Erythroblast (primary cell): ENCODE measurements around the gene SLC35F1.
"Not testable (repeated sequence)": the region's sequence is repeated elsewhere in the genome, so short reads cannot be mapped to it uniquely, and the experiment has no call there.

Experiments used
- DNase-seq, 2 experiments: peaks; one replicate each; lab custom pipeline; 2025; lab: John Stamatoyannopoulos, UW
- GATA1 ChIP-seq: IDR thresholded peaks from 2 replicates; pipeline ENCODE4 v1.6.1; 2011; ENCODE audit warnings: low read depth, mild to moderate bottlenecking, control low read depth, low read length, moderate library complexity
- POLR2A ChIP-seq: IDR thresholded peaks from 2 replicates; pipeline ENCODE4 v1.6.1; 2011; ENCODE audit warnings: mild to moderate bottlenecking, low read length

Gene SLC35F1

GRCh38 chr6:117906958-117907600 lies at the start of gene SLC35F1:
TSS of gene SLC35F1 (plus strand) at chr6:117907264.
- peak; percentile 29 to 36 for DNase-seq
- TF ChIP-seq GATA1 (no peak), POLR2A (no peak)

- DNase-seq: not testable (repeated sequence)
These were observed 48.5 kb upstream of the SLC35F1 start for GRCh38 chr6:117858601-117859000.

DNA sequence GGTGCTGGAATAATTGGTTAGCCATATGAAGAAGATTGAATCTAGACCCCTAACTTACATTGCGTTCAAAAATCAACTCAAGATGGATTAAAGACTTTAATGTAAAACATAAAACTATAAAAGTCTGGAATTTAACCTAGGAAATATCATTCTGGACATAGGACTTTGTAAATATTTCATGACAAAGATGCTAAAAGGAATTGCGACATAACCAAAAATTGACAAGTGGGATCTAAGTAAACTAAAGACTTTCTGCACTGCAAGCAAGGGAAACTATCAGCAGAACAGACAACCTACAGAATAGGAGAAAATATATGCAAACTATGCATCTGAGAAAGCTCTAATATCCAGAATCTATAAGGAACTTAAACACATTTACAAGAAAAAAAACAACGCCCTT lies 45.5 kb upstream of the SLC35F1 start:
- DNase-seq: no peak
- no peak for TF ChIP-seq POLR2A
- TF ChIP-seq GATA1: no peak

GRCh38 chr6:117866561-117866960 lies 40.5 kb upstream of the SLC35F1 start:
- TF ChIP-seq GATA1 (no peak), POLR2A (no peak)
- DNase-seq: no peak

DNA sequence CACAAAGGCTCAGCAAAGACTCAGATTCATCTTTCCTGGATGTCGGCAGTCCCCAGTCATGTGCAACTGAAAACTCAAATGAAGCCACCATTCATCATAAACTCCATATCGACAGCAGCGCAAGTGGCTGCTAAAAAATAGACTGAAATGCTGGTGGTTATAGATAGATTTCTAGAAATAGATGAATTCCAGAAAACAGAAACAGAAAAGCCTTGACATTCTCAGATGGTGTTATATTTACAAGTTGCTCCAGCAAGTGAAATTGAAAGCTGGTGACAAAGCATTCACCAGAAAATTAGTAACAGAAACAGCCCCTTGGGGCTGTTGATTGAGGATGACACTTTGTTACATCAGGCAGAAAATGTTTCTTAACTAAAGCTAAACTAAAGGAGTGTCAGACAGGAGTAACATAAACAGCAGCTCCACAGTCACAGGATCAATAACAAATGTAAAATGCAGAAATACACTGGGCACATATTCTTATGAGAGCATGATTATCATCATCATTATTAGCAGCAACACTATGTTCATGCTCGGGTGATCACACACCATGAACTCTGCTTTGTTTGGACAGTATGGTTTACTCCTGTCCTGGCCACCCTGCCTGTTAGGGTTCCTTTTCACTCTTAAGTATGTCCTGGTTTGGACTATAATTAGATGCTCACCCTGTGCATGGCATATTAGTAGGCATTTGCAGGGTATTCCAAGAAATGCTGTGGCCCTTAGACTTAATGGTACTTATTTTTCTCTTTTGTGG lies 36.4 kb upstream of the SLC35F1 start:
- no peak for TF ChIP-seq GATA1
- TF ChIP-seq POLR2A: no peak
- no peak for DNase-seq

GRCh38 chr6:117880824-117881223 lies 26.2 kb upstream of the SLC35F1 start:
- DNase-seq: no peak
- TF ChIP-seq GATA1: no peak
- TF ChIP-seq POLR2A: no peak

- TF ChIP-seq POLR2A (no peak), GATA1 (no peak)
- no peak for DNase-seq
These were observed 16.9 kb upstream of the SLC35F1 start for GRCh38 chr6:117890172-117890571.

DNA sequence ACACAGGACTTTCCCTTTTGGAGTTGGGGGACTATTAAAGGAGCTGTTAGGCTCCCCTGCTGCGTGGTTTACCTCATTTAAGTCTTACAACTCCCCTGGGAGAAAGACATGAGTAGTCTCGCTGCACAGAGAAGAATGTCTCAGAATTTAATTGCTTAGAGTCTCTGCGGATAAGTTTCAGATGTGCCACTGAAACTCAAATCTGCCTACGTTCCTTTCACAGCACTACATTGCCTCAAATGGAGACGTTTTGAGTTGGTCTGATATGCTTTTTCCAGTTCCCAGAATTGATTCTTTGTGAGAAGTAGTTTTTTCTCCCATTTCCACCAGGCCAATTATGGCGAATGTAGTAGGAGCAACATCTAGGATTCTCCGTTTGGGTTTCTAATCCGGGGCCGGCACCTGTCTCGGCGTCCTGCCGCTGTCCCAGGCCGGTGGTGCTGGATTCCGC lies 532 bp upstream of the SLC35F1 start:
- TF ChIP-seq POLR2A (no peak), GATA1 (no peak)
- DNase-seq: no peak

DNA sequence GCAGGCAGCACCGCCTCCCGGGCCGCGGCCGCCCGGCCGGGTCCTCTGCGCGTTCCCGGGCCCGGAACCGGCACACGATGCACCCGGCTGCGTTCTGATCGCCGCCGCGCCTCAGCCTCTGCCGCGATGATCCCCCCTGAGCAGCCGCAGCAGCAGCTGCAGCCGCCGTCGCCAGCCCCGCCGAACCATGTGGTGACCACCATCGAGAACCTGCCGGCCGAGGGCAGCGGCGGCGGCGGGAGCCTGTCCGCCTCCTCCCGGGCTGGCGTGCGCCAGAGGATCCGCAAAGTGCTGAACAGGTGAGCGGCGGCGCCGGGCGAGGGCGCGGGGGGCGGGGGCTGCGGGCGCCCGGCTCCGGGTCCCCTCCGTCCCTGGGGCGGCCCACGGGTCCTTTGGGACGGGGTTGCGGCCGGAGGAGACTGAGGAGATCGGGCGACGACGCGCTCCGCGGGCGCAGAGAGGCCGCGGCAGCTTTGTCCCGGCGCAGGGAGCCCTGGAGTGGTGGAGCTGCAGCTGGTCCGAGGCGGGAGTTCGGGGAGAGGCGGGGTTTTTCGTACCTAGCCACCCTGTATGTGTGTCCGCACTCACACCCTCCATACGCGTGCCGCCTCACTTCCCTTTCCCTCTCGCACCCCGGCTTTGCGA lies 659 bp downstream of the SLC35F1 start:
- TF ChIP-seq POLR2A: no peak
- no peak for TF ChIP-seq GATA1
- DNase-seq: no peak

DNA sequence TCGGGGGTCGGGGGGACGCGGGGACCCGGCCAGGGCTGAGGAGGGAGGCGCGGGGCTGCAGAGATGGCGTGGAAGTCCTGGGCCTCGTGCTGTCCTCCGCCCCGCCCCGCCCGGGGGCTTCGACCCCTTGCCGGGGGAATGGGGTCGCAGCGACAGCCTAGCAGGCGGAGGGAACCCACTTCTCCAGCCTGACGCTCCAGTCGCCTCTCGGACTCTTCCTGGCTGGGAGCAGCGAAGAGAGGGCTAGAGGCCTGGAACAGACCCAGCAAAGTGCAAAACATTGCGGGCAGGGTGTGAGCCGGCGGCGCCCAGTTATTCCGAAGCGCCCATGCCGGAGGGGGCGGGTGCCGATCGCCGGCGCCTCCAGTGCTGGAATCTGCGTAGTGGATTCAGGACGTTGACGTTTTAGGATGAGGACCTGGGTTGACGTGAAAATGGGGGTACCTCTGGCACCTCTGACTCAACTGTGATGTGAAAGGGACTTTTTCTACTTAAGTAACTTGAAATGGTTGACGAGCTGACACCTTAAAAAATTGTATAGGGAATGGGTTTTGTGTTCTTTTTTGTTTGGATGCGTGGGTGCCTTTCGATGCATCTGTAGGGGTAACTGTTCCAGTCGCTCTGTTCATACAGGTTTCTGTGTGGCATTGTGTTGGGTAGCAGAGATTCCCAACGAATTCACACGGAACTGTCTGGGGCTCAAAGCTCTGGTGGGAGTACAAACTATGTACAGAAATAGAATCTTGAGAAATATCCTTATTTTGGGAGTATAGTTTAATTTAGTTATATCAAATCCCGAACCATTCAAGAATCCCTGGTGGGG lies 1.4 kb downstream of the SLC35F1 start:
- DNase-seq: no peak
- TF ChIP-seq GATA1: no peak

- TF ChIP-seq GATA1 (no peak), POLR2A (no peak)
- DNase-seq: no peak
These were observed 2.6 kb downstream of the SLC35F1 start for GRCh38 chr6:117909638-117910037.

DNA sequence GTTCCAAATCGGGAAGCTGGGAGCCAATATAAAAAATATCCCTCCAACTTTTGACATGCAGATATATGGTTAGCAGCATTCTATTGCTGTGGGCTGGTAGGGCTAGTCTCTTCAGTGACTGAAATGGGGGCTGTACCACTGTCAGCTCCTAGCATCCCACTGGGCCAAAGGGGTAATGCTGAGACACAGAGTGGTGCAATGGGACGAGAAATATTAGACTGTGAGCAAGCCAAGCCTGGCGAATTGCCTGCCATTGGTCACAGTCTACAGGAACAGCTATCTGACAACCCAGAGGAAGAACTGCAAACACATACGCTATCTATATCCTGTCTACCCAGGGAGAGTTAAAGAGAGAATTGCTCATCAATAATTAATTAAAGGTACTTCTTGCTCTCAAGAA lies 3.5 kb downstream of the SLC35F1 start:
- DNase-seq: no peak
- no peak for TF ChIP-seq POLR2A
- no peak for TF ChIP-seq GATA1

GRCh38 chr6:117911150-117911549 lies 4.1 kb downstream of the SLC35F1 start:
- TF ChIP-seq GATA1: no peak
- TF ChIP-seq POLR2A: no peak
- no peak for DNase-seq
